Esophagus muscularis mucosa (tissue), 4 donors: ENCODE data around the gene PDXK. TPM values are rescaled to one million over a fixed set of nuclear protein-coding genes. Genes with fewer than 3 reads are reported as not detected.
A peak's percentile ranks its signal among the peaks of the same experiment; 100 is the strongest.

ENCODE experiments used
- DNase-seq: peaks from one replicate; pipeline ENCODE4 v3.0.0-alpha.2; 2017; ENCODE audit errors: extremely low spot score
- H3K27ac ChIP-seq, 4 donors: fragments of 200-600 bp; sonication (generic); replicated peaks in 1 of 4; 1 replicate in 3 of 4; 2 replicates in 1 of 4; pipeline ENCODE4 v1.5.1; 2016 to 2019; ENCODE audit warnings: mild to moderate bottlenecking in 1 of 4
- H3K27me3 ChIP-seq, 4 donors: fragments of 200-600 bp; sonication (generic); one replicate each; pipeline versions ENCODE4 v1.5.1 to v1.6.0; 2016 to 2019
- H3K36me3 ChIP-seq, 4 donors: fragments of 200-600 bp; sonication (generic); one replicate each; pipeline ENCODE4 v1.5.1; 2016 to 2019
- H3K4me1 ChIP-seq, 4 donors: fragments of 200-600 bp; sonication (generic); one replicate each; pipeline ENCODE4 v1.5.1; 2016 to 2019
- H3K4me3 ChIP-seq, 4 donors: fragments of 200-600 bp; sonication (generic); 1 replicate in 2 of 4; 2 replicates in 2 of 4; pipeline ENCODE4 v1.5.1; 2016 to 2019; ENCODE audit warnings: mild to moderate bottlenecking in 4 of 4, moderate library complexity in 1 of 4
- H3K9me3 ChIP-seq, 4 donors: fragments of 200-600 bp; sonication (generic); 1 replicate in 3 of 4; 2 replicates in 1 of 4; pipeline ENCODE4 v1.5.1; 2016 to 2019
- CTCF ChIP-seq, 3 experiments: fragments of 200-600 bp in 2 of 3; fragments of 450-650 bp in 1 of 3; sonication (generic) in 2 of 3; IDR thresholded peaks; one replicate each; pipeline ENCODE4 v1.5.1; 2017 to 2019; ENCODE audit warnings: antibody characterized with exemption in 3 of 3, mild to moderate bottlenecking in 2 of 3, moderate library complexity in 1 of 3
- EP300 ChIP-seq: sonication (generic); formaldehyde crosslinking; IDR thresholded peaks from one replicate; pipeline ENCODE4 v1.6.1; 2017; ENCODE audit warnings: antibody characterized with exemption
- POLR2A ChIP-seq: fragments of 450-650 bp; IDR thresholded peaks from one replicate; pipeline ENCODE4 v1.6.1; 2017; ENCODE audit warnings: antibody characterized with exemption, moderate library complexity, mild to moderate bottlenecking, low read depth
- POLR2AphosphoS5 ChIP-seq, 2 donors: sonication (generic); formaldehyde crosslinking; IDR thresholded peaks; one replicate each; pipeline ENCODE4 v1.6.1; 2017; ENCODE audit warnings: antibody characterized with exemption in 2 of 2
- WGBS: methylation state at CpG from one replicate; pipeline ENCODE4 v1.1.5; 2018; 5-methylcytosine and 5-hydroxymethylcytosine counted together
- intact Hi-C: fragments of 100-400 bp; cut with DNase I; formaldehyde crosslinking; loops from one replicate; pipeline ENCODE4 v1.15.1; 2023
- total RNA-seq, 4 donors: library from RNA; depleted of rRNA; stranded (reverse); fragments of >200 nt; gene quantifications; one replicate each; pipeline versions ENCODE4 v1.1.0 to v1.2.1, GENCODE V29; 2016

PDXK gene
- total RNA-seq, 4 donors from 2014 or later, result 22.4 to 40.9 (median 31.8) TPM

- Histone ChIP-seq H3K27ac (no peak overlapping the region), H3K4me3 (no peak overlapping the region), H3K4me1 (peaks cover 12 to 26% (median 23%) of the 10 kb centered on the region in 4 donors), H3K9me3 (no peaks in the 10 kb centered on the region), H3K36me3 (peaks cover 0 to 8% (median 6%) of the 10 kb centered on the region in 4 donors), H3K27me3 (no peaks in the 10 kb centered on the region)
- WGBS, result 89% methylated on average over 29 of the region's 38 CpGs
- intact Hi-C loops, result no loop called here
- TF ChIP-seq CTCF (IDR thresholded peaks at IDR 0.05), result no peak
- TF ChIP-seq POLR2AphosphoS5 (IDR thresholded peaks at IDR 0.05), result no peak
- no peak for TF ChIP-seq EP300
- no peak for TF ChIP-seq POLR2A
- DNase-seq, result no peak
Observed at GRCh38 chr21:43786807-43787440, 68.0 kb downstream of the PDXK start.

- peak; percentile 90 for TF ChIP-seq POLR2AphosphoS5 (IDR thresholded peaks at IDR 0.05)
- no peak for TF ChIP-seq EP300
- TF ChIP-seq CTCF (IDR thresholded peaks at IDR 0.05), result peak in 2 of 3 experiments; percentile 100
- no peaks in the 10 kb centered on the region for H3K27me3 ChIP-seq
- no peaks in the 10 kb centered on the region for H3K9me3 ChIP-seq
- peak; percentile 96 for DNase-seq
- H3K36me3 ChIP-seq, result peaks cover 8 to 34% (median 31%) of the 10 kb centered on the region in 4 donors
- H3K4me3 ChIP-seq, result peak within 1 kb of the TSS; percentile 86 to 96 (median 95)
- intact Hi-C loops, result loop anchor here (5.0 kb wide), 1 partner anchor 72 kb away; the partner anchor contains the start of gene PDXK
- WGBS, result under 1% methylated on average over 39 of the region's 83 CpGs
- peaks cover 12 to 26% (median 23%) of the 10 kb centered on the region in 4 donors for H3K4me1 ChIP-seq
- peak within 1 kb of the TSS; percentile 85 to 90 (median 87) for H3K27ac ChIP-seq
Observed at GRCh38 chr21:43789276-43790009, 70.5 kb downstream of the PDXK start, which contains the start of gene RRP1. Gene RRP1, plus strand, starts transcription at chr21:43789577. Its CDS starts 53 bp downstream, at chr21:43789630.

- peaks cover 11 to 40% (median 37%) of the 10 kb centered on the region in 4 donors for H3K36me3 ChIP-seq
- DNase-seq, result no peak
- intact Hi-C loops, result loop anchor here (5.0 kb wide), 1 partner anchor 73 kb away; the partner anchor contains the start of gene PDXK
- peaks cover 12 to 26% (median 23%) of the 10 kb centered on the region in 4 donors for H3K4me1 ChIP-seq
- H3K27ac ChIP-seq, result peak overlapping the region; percentile 85 to 90 (median 87)
- H3K9me3 ChIP-seq, result no peaks in the 10 kb centered on the region
- peak overlapping the region; percentile 86 to 96 (median 95) for H3K4me3 ChIP-seq
- TF ChIP-seq EP300, result no peak
- no peak for TF ChIP-seq POLR2AphosphoS5 (IDR thresholded peaks at IDR 0.05)
- TF ChIP-seq CTCF (IDR thresholded peaks at IDR 0.05), result no peak
- no peak for TF ChIP-seq POLR2A
- H3K27me3 ChIP-seq, result no peaks in the 10 kb centered on the region
- 15% methylated on average over 13 of the region's 13 CpGs for WGBS
Observed at GRCh38 chr21:43790010-43790524, 71.1 kb downstream of the PDXK start.

GRCh38 chr21:43792406-43792805 is 73.5 kb downstream of the PDXK start:
- Histone ChIP-seq H3K4me3 (no peak overlapping the region), H3K27ac (no peak overlapping the region), H3K27me3 (no peaks in the 10 kb centered on the region), H3K36me3 (peaks cover 34 to 63% (median 61%) of the 10 kb centered on the region in 4 donors), H3K9me3 (no peaks in the 10 kb centered on the region), H3K4me1 (peaks cover 12 to 26% (median 23%) of the 10 kb centered on the region in 4 donors)
- TF ChIP-seq POLR2AphosphoS5 (IDR thresholded peaks at IDR 0.05) (no peak), CTCF (IDR thresholded peaks at IDR 0.05) (no peak), POLR2A (no peak), EP300 (no peak)
- intact Hi-C loops, result loop anchor here (5.0 kb wide), 1 partner anchor 75 kb away; the partner anchor contains the start of gene PDXK
- WGBS, result 95% methylated on average over 7 of the region's 8 CpGs
- no peak for DNase-seq
